Liver (tissue), 9 donors: ENCODE results near the gene RDX. TPM values are rescaled to one million over a fixed set of nuclear protein-coding genes. Genes with fewer than 3 reads are reported as not detected.

Experiments
- DNase-seq: peaks from one replicate; pipeline ENCODE4 v3.0.0-alpha.2; 2017; ENCODE audit warnings: low spot score
- H3K27ac ChIP-seq, 2 donors: one replicate each; pipeline ENCODE4 v1.7.0; 2013; ENCODE audit warnings: inconsistent platforms in 2 of 2, low read length in 2 of 2, control low read depth in 1 of 2, low read depth in 1 of 2, mild to moderate bottlenecking in 1 of 2
- H3K27me3 ChIP-seq, 4 donors: one replicate each; pipeline versions ENCODE4 v1.6.1 to v1.7.0; 2013; ENCODE audit warnings: low read length in 3 of 4, inconsistent platforms in 1 of 4, mild to moderate bottlenecking in 1 of 4, moderate library complexity in 1 of 4; ENCODE audit not compliant: control insufficient read depth in 4 of 4, insufficient read depth in 4 of 4
- H3K36me3 ChIP-seq, 4 donors: one replicate each; pipeline versions ENCODE4 v1.6.1 to v1.7.0; 2013; ENCODE audit warnings: low read length in 3 of 4, mild to moderate bottlenecking in 3 of 4, low read depth in 1 of 4, moderate library complexity in 1 of 4; ENCODE audit not compliant: control insufficient read depth in 4 of 4, insufficient read depth in 3 of 4
- H3K4me1 ChIP-seq, 4 donors: one replicate each; pipeline versions ENCODE4 v1.6.1 to v1.7.0; 2013; ENCODE audit warnings: low read length in 3 of 4, mild to moderate bottlenecking in 3 of 4, moderate library complexity in 1 of 4; ENCODE audit not compliant: control insufficient read depth in 4 of 4, insufficient read depth in 4 of 4
- H3K4me3 ChIP-seq, 3 donors: one replicate each; pipeline versions ENCODE4 v1.6.1 to v1.7.0; 2013; ENCODE audit warnings: low read length in 3 of 3, control low read depth in 1 of 3, low read depth in 1 of 3, mild to moderate bottlenecking in 1 of 3
- H3K9ac ChIP-seq, 2 donors: one replicate each; pipeline ENCODE4 v1.7.0; 2013; ENCODE audit warnings: low read length in 2 of 2, mild to moderate bottlenecking in 2 of 2, moderate library complexity in 2 of 2, control low read depth in 1 of 2, low read depth in 1 of 2
- H3K9me3 ChIP-seq, 4 donors: one replicate each; pipeline versions ENCODE4 v1.6.1 to v1.7.0; 2013; ENCODE audit warnings: low read length in 3 of 4; ENCODE audit not compliant: control insufficient read depth in 4 of 4
- ATF3 ChIP-seq: IDR thresholded peaks from 2 replicates; pipeline ENCODE4 v1.6.1; 2016; ENCODE audit warnings: antibody characterized with exemption
- EGR1 ChIP-seq, 2 donors: IDR thresholded peaks; 2 replicates each; pipeline ENCODE4 v1.6.1; 2016 to 2018; ENCODE audit warnings: antibody characterized with exemption in 2 of 2, low read depth in 2 of 2
- FOXA1 ChIP-seq: IDR thresholded peaks from 2 replicates; pipeline ENCODE4 v1.6.1; 2016; ENCODE audit warnings: antibody characterized with exemption
- FOXA2 ChIP-seq: IDR thresholded peaks from 2 replicates; pipeline ENCODE4 v1.6.1; 2016; ENCODE audit warnings: antibody characterized with exemption
- GABPA ChIP-seq, 2 donors: IDR thresholded peaks in 1 of 2; conservative IDR thresholded peaks in 1 of 2; 2 replicates each; pipeline ENCODE4 v1.6.1; 2016; ENCODE audit warnings: antibody characterized with exemption in 2 of 2, mild to moderate bottlenecking in 1 of 2, moderate library complexity in 1 of 2
- HNF4A ChIP-seq, 2 donors: conservative IDR thresholded peaks; 2 replicates each; pipeline ENCODE4 v1.6.1; 2016; ENCODE audit warnings: antibody characterized with exemption in 2 of 2, mild to moderate bottlenecking in 2 of 2
- HNF4G ChIP-seq: IDR thresholded peaks from 2 replicates; pipeline ENCODE4 v1.6.1; 2016; ENCODE audit warnings: antibody characterized with exemption
- NR2F2 ChIP-seq: IDR thresholded peaks from 2 replicates; pipeline ENCODE4 v1.6.1; 2016; ENCODE audit warnings: antibody characterized with exemption
- RAD21 ChIP-seq, 2 donors: IDR thresholded peaks; 2 replicates each; pipeline ENCODE4 v1.6.1; 2016; ENCODE audit warnings: antibody characterized with exemption in 2 of 2, mild to moderate bottlenecking in 2 of 2
- REST ChIP-seq: IDR thresholded peaks from 2 replicates; pipeline ENCODE4 v1.6.1; 2016; ENCODE audit warnings: antibody characterized with exemption, mild to moderate bottlenecking
- RXRA ChIP-seq, 2 donors: IDR thresholded peaks; 2 replicates each; pipeline ENCODE4 v1.6.1; 2017 to 2018; ENCODE audit warnings: antibody characterized with exemption in 2 of 2, mild to moderate bottlenecking in 1 of 2
- SP1 ChIP-seq: IDR thresholded peaks from 2 replicates; pipeline ENCODE4 v1.6.1; 2018; ENCODE audit warnings: antibody characterized with exemption, mild to moderate bottlenecking
- YY1 ChIP-seq: IDR thresholded peaks from 2 replicates; pipeline ENCODE4 v1.6.1; 2016; ENCODE audit warnings: antibody characterized with exemption, mild to moderate bottlenecking
- ZBTB33 ChIP-seq: IDR thresholded peaks from 2 replicates; pipeline ENCODE4 v1.6.1; 2016; ENCODE audit warnings: antibody characterized with exemption
- WGBS: extraction: QIAGEN DNeasy Blood & Tissue Kit; methylation state at CpG from one replicate; pipeline ENCODE4 v1.1.7; 2013; 5-methylcytosine and 5-hydroxymethylcytosine counted together
- polyA plus RNA-seq, 2 donors: library from polyadenylated mRNA; stranded (reverse) in 1 of 2; unstranded in 1 of 2; fragments of 200-250 nt in 1 of 2; fragments of >200 nt in 1 of 2; fragmentation: Nextera tagmentation in 1 of 2; extraction: Ambion mirVana in 1 of 2; gene quantifications; one replicate each; pipeline versions ENCODE4 v1.2.1 to v1.2.3, GENCODE V29; 2013 to 2015
- total RNA-seq, 2 donors: library from RNA; depleted of rRNA; stranded (reverse); fragments of >200 nt; gene quantifications; one replicate each; pipeline ENCODE4 v1.2.3, GENCODE V29; 2014
- donor health status: healthy.
- donor health status: healthy.
- donor health status: healthy.
- donor health status: healthy.
- donor health status: healthy.

Gene RDX
- total and polyA plus RNA-seq, 4 donors, result 19.9 to 116 (median 53.9) TPM

GRCh38 chr11:110198031-110198729 lies 98.2 kb downstream of the RDX start:
- DNase-seq, result no peak

GRCh38 chr11:110196884-110197420 lies 99.5 kb downstream of the RDX start:
- Histone ChIP-seq H3K9me3 (no peaks in the 10 kb centered on the region), H3K36me3 (no peaks in the 10 kb centered on the region), H3K4me3 (no peak overlapping the region), H3K27me3 (no peaks in the 10 kb centered on the region), H3K9ac (no peak overlapping the region), H3K4me1 (peaks cover 3 to 13% (median 11%) of the 10 kb centered on the region in 4 donors), H3K27ac (no peak overlapping the region)
- DNase-seq, result no peak
- 92% methylated on average over 9 of the region's 9 CpGs for WGBS
- TF ChIP-seq HNF4G (no peak), EGR1 (IDR thresholded peaks at IDR 0.05; ENCODE audit: low read depth in 2 of 2) (no peak), YY1 (no peak), REST (no peak), FOXA1 (no peak), NR2F2 (no peak), RAD21 (IDR thresholded peaks at IDR 0.05) (no peak), SP1 (no peak), FOXA2 (no peak), GABPA (IDR thresholded peaks at IDR 0.05 in 1 of 2, conservative IDR thresholded peaks at IDR 0.05 in 1 of 2) (no peak), RXRA (IDR thresholded peaks at IDR 0.05) (no peak), ATF3 (no peak)

More at GRCh38 chr11:110198031-110198729, 98.2 kb downstream of the RDX start:
- no peak overlapping the region for H3K27ac ChIP-seq
- no peaks in the 10 kb centered on the region for H3K36me3 ChIP-seq
- peaks cover 3 to 13% (median 11%) of the 10 kb centered on the region in 4 donors for H3K4me1 ChIP-seq
- no peaks in the 10 kb centered on the region for H3K9me3 ChIP-seq
- TF ChIP-seq ZBTB33, result no peak
- TF ChIP-seq HNF4A (conservative IDR thresholded peaks at IDR 0.05), result no peak
- TF ChIP-seq SP1, result no peak
- TF ChIP-seq REST, result no peak
- TF ChIP-seq GABPA (IDR thresholded peaks at IDR 0.05 in 1 of 2, conservative IDR thresholded peaks at IDR 0.05 in 1 of 2), result no peak
- no peak for TF ChIP-seq HNF4G
- H3K4me3 ChIP-seq, result no peak overlapping the region
- H3K9ac ChIP-seq, result no peak overlapping the region
- H3K27me3 ChIP-seq, result no peaks in the 10 kb centered on the region
- 97% methylated on average over 9 of the region's 9 CpGs for WGBS
